GM21737 (cell line): ENCODE measurements around the gene FGR.

Source experiments
- ATAC-seq: cut with Tn5 transposase; IDR thresholded peaks from one replicate; pipeline ENCODE4 v1.9.1; 2021; ENCODE audit warnings: mild to moderate bottlenecking, moderate library complexity; ENCODE audit not compliant: unreplicated experiment

FGR gene

GRCh38 chr1:27601771-27602461 is 33.1 kb downstream of the FGR start:
- no peak for ATAC-seq

GRCh38 chr1:27601321-27601770 is 33.6 kb downstream of the FGR start:
- ATAC-seq: no peak

- ATAC-seq: no peak
Observed at GRCh38 chr1:27600498-27601175, 34.3 kb downstream of the FGR start.

- ATAC-seq: no peak
Observed at GRCh38 chr1:27599605-27600497, 35.1 kb downstream of the FGR start.

GRCh38 chr1:27598902-27599528 is 36.0 kb downstream of the FGR start:
- no peak for ATAC-seq

- ATAC-seq: no peak
Observed at GRCh38 chr1:27598295-27598687, 36.7 kb downstream of the FGR start.

GRCh38 chr1:27597516-27598294 is 37.3 kb downstream of the FGR start:
- ATAC-seq: no peak

GRCh38 chr1:27596986-27597385 is 38.0 kb downstream of the FGR start:
- ATAC-seq: no peak

GRCh38 chr1:27596261-27596660 is 38.7 kb downstream of the FGR start:
- ATAC-seq: no peak

- no peak for ATAC-seq
Observed at GRCh38 chr1:27595597-27595996, 39.4 kb downstream of the FGR start.

GRCh38 chr1:27594564-27595510 is 40.1 kb downstream of the FGR start:
- no peak for ATAC-seq

- ATAC-seq: no peak
Observed at GRCh38 chr1:27593678-27594563, 41.1 kb downstream of the FGR start.

GRCh38 chr1:27592931-27593677 is 41.9 kb downstream of the FGR start:
- ATAC-seq: no peak

GRCh38 chr1:27592232-27592930 is 42.6 kb downstream of the FGR start:
- no peak for ATAC-seq

- no peak for ATAC-seq
Observed at GRCh38 chr1:27591622-27592021, 43.4 kb downstream of the FGR start.

GRCh38 chr1:27590917-27591508 is 44.0 kb downstream of the FGR start:
- no peak for ATAC-seq
